ENCODE data around the gene RINT1. TPM values are rescaled to one million over a fixed set of nuclear protein-coding genes. Genes with fewer than 3 reads are reported as not detected.

Gene RINT1
- polyA plus RNA-seq: 14.3 and 22.3 TPM in 2 replicates

DNA sequence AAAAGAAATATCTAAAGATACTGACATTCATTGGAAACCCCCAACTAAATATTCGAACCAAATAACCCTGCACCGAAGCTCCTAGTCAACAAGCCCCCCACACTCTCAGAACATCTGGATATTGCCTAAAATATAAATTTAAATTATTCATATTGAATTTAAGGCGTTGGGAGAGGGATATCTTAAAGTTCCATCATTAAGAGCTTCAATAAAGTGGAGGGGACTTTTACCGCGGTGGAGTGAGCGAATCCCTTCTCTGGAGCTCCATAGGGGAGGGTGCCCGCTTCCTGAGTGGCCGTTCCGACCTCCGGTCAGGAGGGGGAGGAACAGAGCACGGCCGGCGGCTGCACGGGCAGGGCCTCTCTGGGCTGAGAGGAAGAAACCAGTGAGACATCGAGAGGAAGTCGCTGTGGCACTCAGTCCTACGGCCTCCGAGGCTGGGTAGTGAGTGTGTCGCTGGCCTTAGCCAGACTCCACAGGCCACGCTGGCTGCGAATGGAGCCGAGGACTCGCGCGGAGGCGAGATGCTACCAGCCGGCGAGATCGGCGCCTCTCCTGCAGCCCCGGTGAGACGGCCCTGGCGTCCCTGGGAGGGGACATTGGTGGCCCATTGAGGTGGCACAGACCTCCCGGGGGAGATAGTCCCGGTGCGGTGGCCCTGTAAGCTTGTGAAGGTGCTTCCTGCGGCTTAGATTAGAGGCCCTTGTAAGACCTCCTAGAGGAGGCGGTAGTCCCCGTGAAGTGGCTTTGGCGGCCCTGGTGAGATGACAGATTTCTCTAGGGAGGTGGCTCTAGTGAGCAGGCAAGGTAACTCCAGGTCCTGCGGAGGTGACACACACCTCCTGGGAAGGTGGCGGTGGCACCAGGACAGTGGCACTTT, at the start of gene RINT1:
Gene RINT1 (plus strand): TSS at position 410 of the 880 bp plus-strand sequence. CDS start 115 bp downstream, at position 525.

DNA sequence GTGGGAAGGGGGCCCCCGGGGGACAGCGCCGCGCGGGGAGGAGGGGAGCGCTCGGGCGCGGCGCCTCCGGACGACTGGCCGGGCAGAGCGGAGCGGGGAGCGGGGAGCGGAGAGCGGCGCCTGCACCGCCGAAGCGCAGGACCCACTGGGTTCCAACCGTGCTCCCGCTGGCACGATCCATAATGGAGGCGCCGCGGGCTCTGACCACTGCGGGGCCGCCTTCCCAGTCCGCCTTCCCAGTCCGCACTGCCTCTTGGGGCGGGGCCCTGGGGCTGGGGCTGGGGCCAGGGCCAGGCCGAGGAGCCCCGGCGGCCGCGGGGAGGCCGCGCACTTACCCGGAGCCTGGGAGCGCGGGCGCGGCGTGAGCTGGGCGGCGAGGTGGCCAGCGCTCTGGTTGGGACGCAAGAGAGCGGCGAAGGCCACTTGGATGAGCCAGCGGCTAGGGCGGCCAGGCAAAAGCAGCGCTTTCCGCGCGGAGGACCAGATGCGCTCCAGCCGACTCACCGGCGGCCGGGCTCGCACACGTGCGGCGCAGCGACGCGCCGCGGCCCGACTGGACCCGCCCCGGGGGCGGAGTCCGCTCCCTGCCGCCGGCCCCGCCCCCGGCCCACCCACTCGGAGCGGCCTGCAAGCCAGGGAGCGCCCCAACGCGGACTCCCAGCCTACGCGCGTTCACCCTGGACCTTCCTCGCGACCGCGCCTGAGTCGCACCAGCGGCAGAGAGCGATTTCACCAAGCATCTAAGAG, 10.1 kb upstream of the RINT1 start, which contains the start of gene PUS7:
Gene PUS7 (minus strand): TSS at position 555 of the 747 bp plus-strand sequence. CDS start 13,759 bp downstream, outside the sequence.

GRCh38 chr7:105581066-105581811, 49.2 kb downstream of the RINT1 start, which contains the start of gene EFCAB10:
EFCAB10 (minus strand) TSS chr7:105581493; CDS start chr7:105581463, 30 bp downstream.

Other genes starting within 250 kb of the RINT1 start
- 109 and 181 TPM in 2 replicates for gene SRPK2, start 143.3 kb upstream of the RINT1 start, polyA plus RNA-seq
- gene PUS7, start 9.9 kb upstream of the RINT1 start, polyA plus RNA-seq: 3.7 and 6.6 TPM in 2 replicates
- gene EFCAB10, start 49.3 kb downstream of the RINT1 start, polyA plus RNA-seq: 1.3 and 4.4 TPM in 2 replicates

Measured in Purkinje cell (primary cell).